ENCODE measurements around the gene SCO1. TPM values are rescaled to one million over a fixed set of nuclear protein-coding genes. Genes with fewer than 3 reads are reported as not detected.

SCO1 gene
- total RNA-seq, 2 donors from 2014 or later: 43.3 to 43.9 TPM

DNA sequence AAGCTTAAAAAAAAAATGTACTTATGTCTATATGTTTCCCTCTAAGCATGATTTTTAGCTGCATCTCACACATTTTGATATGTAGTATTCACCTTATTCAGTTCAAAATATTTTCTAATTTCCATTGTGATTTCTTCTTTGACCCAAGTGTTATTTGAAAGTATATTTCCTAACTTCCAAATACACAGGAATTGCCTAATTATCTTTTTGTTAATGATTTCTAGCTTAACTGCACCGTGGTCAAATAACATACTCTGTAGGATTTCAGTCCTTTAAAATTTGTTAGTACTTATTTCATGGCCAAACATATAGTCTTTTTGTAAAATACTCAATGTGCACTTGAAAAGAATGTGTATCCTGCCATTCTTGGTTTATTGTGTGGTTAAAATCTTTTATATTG lies 21.2 kb upstream of the SCO1 start:
- H3K27me3 Mint-ChIP-seq (ENCODE audit: insufficient read depth): no peaks in the 10 kb centered on the region
- no peaks in the 10 kb centered on the region for H3K27me3 ChIP-seq (ENCODE audit: control insufficient read depth, insufficient read depth, low read length, poor library complexity, severe bottlenecking)
- H3K36me3 Mint-ChIP-seq (ENCODE audit: low read depth): peaks cover 11% of the 10 kb centered on the region
- no peak for TF ChIP-seq CTCF (conservative IDR thresholded peaks at IDR 0.05)
- H3K36me3 ChIP-seq (ENCODE audit: control insufficient read depth, insufficient read depth, low read length): no peaks in the 10 kb centered on the region
- no peaks in the 10 kb centered on the region for H3K9me3 ChIP-seq (ENCODE audit: control insufficient read depth, low read length)
- H3K9me3 Mint-ChIP-seq: no peaks in the 10 kb centered on the region
- WGBS, 2 experiments (ENCODE audit: insufficient coverage in 1 of 2, insufficient read length in 1 of 2): 60% methylated on average over 1 of the region's 1 CpG; no CpG with 5 or more reads in 1 of the 2 experiments
- no peak overlapping the region for H3K4me3 ChIP-seq (ENCODE audit: low read length)
- H3K4me1 Mint-ChIP-seq: no peaks in the 10 kb centered on the region
- DNase-seq: no peak
- H3K27ac ChIP-seq (ENCODE audit: low read depth, low read length): no peak overlapping the region
- no peak overlapping the region for H3K4me3 Mint-ChIP-seq
- H3K27ac Mint-ChIP-seq: no peak overlapping the region
- H3K9ac ChIP-seq (ENCODE audit: extremely low read depth, low read length, poor library complexity, severe bottlenecking): no peak overlapping the region
- no peaks in the 10 kb centered on the region for H3K4me1 ChIP-seq (ENCODE audit: control insufficient read depth, insufficient read depth, low read length)

- TF ChIP-seq CTCF (conservative IDR thresholded peaks at IDR 0.05): no peak
- DNase-seq: no peak
- Mint-ChIP-seq H3K4me1 (no peaks in the 10 kb centered on the region), H3K27ac (no peak overlapping the region), H3K36me3 (ENCODE audit: low read depth) (peaks cover 13% of the 10 kb centered on the region), H3K27me3 (ENCODE audit: insufficient read depth) (no peaks in the 10 kb centered on the region), H3K4me3 (no peak overlapping the region), H3K9me3 (no peaks in the 10 kb centered on the region)
- no peak overlapping the region for H3K27ac ChIP-seq (ENCODE audit: low read depth, low read length)
- H3K9ac ChIP-seq (ENCODE audit: extremely low read depth, low read length, poor library complexity, severe bottlenecking): no peak overlapping the region
- H3K4me1 ChIP-seq (ENCODE audit: control insufficient read depth, insufficient read depth, low read length): no peaks in the 10 kb centered on the region
- H3K36me3 ChIP-seq (ENCODE audit: control insufficient read depth, insufficient read depth, low read length): peaks cover 14% of the 10 kb centered on the region
- 94 to 95% methylated on average over 7 to 10 of the region's 10 CpGs for WGBS, 2 experiments (ENCODE audit: insufficient coverage in 1 of 2, insufficient read length in 1 of 2)
- no peak overlapping the region for H3K4me3 ChIP-seq (ENCODE audit: low read length)
- no peaks in the 10 kb centered on the region for H3K9me3 ChIP-seq (ENCODE audit: control insufficient read depth, low read length)
- no peaks in the 10 kb centered on the region for H3K27me3 ChIP-seq (ENCODE audit: control insufficient read depth, insufficient read depth, low read length, poor library complexity, severe bottlenecking)
Measured at GRCh38 chr17:10716218-10716617, 18.9 kb upstream of the SCO1 start.

GRCh38 chr17:10713318-10713717 lies 16.0 kb upstream of the SCO1 start:
- TF ChIP-seq CTCF (conservative IDR thresholded peaks at IDR 0.05): no peak
- Mint-ChIP-seq H3K27me3 (ENCODE audit: insufficient read depth) (no peaks in the 10 kb centered on the region), H3K27ac (no peak overlapping the region), H3K4me3 (no peak overlapping the region), H3K4me1 (no peaks in the 10 kb centered on the region), H3K36me3 (ENCODE audit: low read depth) (peaks cover 33% of the 10 kb centered on the region), H3K9me3 (no peaks in the 10 kb centered on the region)
- Histone ChIP-seq H3K4me3 (ENCODE audit: low read length) (no peak overlapping the region), H3K27me3 (ENCODE audit: control insufficient read depth, insufficient read depth, low read length, poor library complexity, severe bottlenecking) (no peaks in the 10 kb centered on the region), H3K9ac (ENCODE audit: extremely low read depth, low read length, poor library complexity, severe bottlenecking) (no peak overlapping the region), H3K27ac (ENCODE audit: low read depth, low read length) (no peak overlapping the region), H3K9me3 (ENCODE audit: control insufficient read depth, low read length) (no peaks in the 10 kb centered on the region), H3K36me3 (ENCODE audit: control insufficient read depth, insufficient read depth, low read length) (peaks cover 23% of the 10 kb centered on the region), H3K4me1 (ENCODE audit: control insufficient read depth, insufficient read depth, low read length) (no peaks in the 10 kb centered on the region)
- 99 to 100% methylated on average over 2 of the region's 2 CpGs for WGBS, 2 experiments (ENCODE audit: insufficient coverage in 1 of 2, insufficient read length in 1 of 2)
- DNase-seq: no peak
